GM12892 (cell line): ENCODE measurements around the gene EPB41L3.

Source experiments
- POLR2A ChIP-seq: IDR thresholded peaks from 2 replicates; pipeline ENCODE4 v1.6.1; 2011; ENCODE audit warnings: low read depth, low read length, control low read depth
- POLR2AphosphoS5 ChIP-seq: IDR thresholded peaks from 2 replicates; pipeline ENCODE4 v1.6.1; 2011; ENCODE audit warnings: low read depth, low read length, control low read depth

GRCh38 chr18:5395860-5396448, 147.8 kb downstream of the EPB41L3 start:
- no peak for TF ChIP-seq POLR2A
- TF ChIP-seq POLR2AphosphoS5, result no peak
